Mucosa of descending colon (tissue), 3 donors: ENCODE measurements around the gene PGP. TPM values are rescaled to one million over a fixed set of nuclear protein-coding genes. Genes with fewer than 3 reads are reported as not detected.

Experiments
- ATAC-seq: fragments of 200-7000 bp; cut with Tn5 transposase; one replicate; pipeline ENCODE4 v1.9.1; 2020; ENCODE audit warnings: mild to moderate bottlenecking, moderate library complexity
- DNase-seq, 3 donors: peaks; one replicate each; pipeline ENCODE4 v3.0.0-alpha.2; 2020
- H3K36me3 ChIP-seq: fragments of 200-600 bp; one replicate; pipeline ENCODE4 v1.8.0; 2021; ENCODE audit warnings: low read depth, mild to moderate bottlenecking
- H3K4me1 ChIP-seq: fragments of 200-600 bp; one replicate; pipeline ENCODE4 v1.8.0; 2021; ENCODE audit warnings: low read depth, mild to moderate bottlenecking
- H3K4me3 ChIP-seq: fragments of 200-600 bp; one replicate; pipeline ENCODE4 v1.8.0; 2021; ENCODE audit warnings: mild to moderate bottlenecking
- H3K9me3 ChIP-seq: fragments of 200-600 bp; one replicate; pipeline ENCODE4 v1.8.0; 2021; ENCODE audit warnings: mild to moderate bottlenecking
- CTCF ChIP-seq: fragments of 200-600 bp; IDR thresholded peaks from one replicate; pipeline ENCODE4 v1.8.0; 2022; ENCODE audit warnings: antibody characterized with exemption, mild to moderate bottlenecking
- intact Hi-C, 2 donors: fragments of 100-400 bp; cut with DNase I in 1 of 2; cut with micrococcal nuclease in 1 of 2; formaldehyde crosslinking; loops; one replicate each; pipeline versions ENCODE4 v1.11.0 to v1.11.1; 2022; cut with DNase I, micrococcal nuclease
- total RNA-seq, 3 donors: library from RNA; stranded (reverse); fragmentation: NEBNext Ultra II Directional in 2 of 3; extraction: Animal tissue kit (Norgen Biotek cat#: 25700) in 2 of 3; gene quantifications; one replicate each; pipeline versions ENCODE4 v1.2.1 to v1.2.4, GENCODE V29; 2021 to 2023
- donor health status: DM: no; HTN: no; CAD: no; lungs with moderate emphysema.
- donor health status: DM: no; HTN: no; CAD: no.
- donor health status: DM: no; HTN: yes; CAD: no.

The PGP gene
- total RNA-seq, 3 donors from 2014 or later = 15.5 to 19.7 (median 17.6) TPM

GRCh38 chr16:2186505-2186904 is 28.1 kb downstream of the PGP start:
- Histone ChIP-seq H3K4me1 (no peaks in the 10 kb centered on the region), H3K4me3 (no peak overlapping the region), H3K36me3 (no peaks in the 10 kb centered on the region), H3K9me3 (no peaks in the 10 kb centered on the region)
- intact Hi-C loops = no loop called here
- no peak for TF ChIP-seq CTCF
- ATAC-seq (no peak), DNase-seq (no peak)

GRCh38 chr16:2186064-2186463 is 28.6 kb downstream of the PGP start:
- DNase-seq = no peak
- intact Hi-C loops = no loop called here
- no peaks in the 10 kb centered on the region for H3K4me1 ChIP-seq
- ATAC-seq = no peak
- TF ChIP-seq CTCF = no peak
- no peak overlapping the region for H3K4me3 ChIP-seq
- H3K36me3 ChIP-seq = no peaks in the 10 kb centered on the region
- no peaks in the 10 kb centered on the region for H3K9me3 ChIP-seq

- Histone ChIP-seq H3K9me3 (no peaks in the 10 kb centered on the region), H3K36me3 (no peaks in the 10 kb centered on the region), H3K4me3 (no peak overlapping the region), H3K4me1 (no peaks in the 10 kb centered on the region)
- intact Hi-C loops = no loop called here
- ATAC-seq (peak; percentile 6), DNase-seq (no peak)
- TF ChIP-seq CTCF = no peak
Observed at GRCh38 chr16:2184962-2185361, 29.7 kb downstream of the PGP start.

- Histone ChIP-seq H3K9me3 (no peaks in the 10 kb centered on the region), H3K36me3 (no peaks in the 10 kb centered on the region), H3K4me3 (no peak overlapping the region), H3K4me1 (no peaks in the 10 kb centered on the region)
- no peak for TF ChIP-seq CTCF
- DNase-seq = no peak
- ATAC-seq = no peak
- intact Hi-C loops = no loop called here
Observed at GRCh38 chr16:2184346-2184745, 30.3 kb downstream of the PGP start.

GRCh38 chr16:2183671-2184070 is 31.0 kb downstream of the PGP start:
- TF ChIP-seq CTCF = no peak
- Histone ChIP-seq H3K4me1 (no peaks in the 10 kb centered on the region), H3K9me3 (no peaks in the 10 kb centered on the region), H3K4me3 (no peak overlapping the region), H3K36me3 (no peaks in the 10 kb centered on the region)
- DNase-seq (no peak), ATAC-seq (no peak)
- intact Hi-C loops = no loop called here

- TF ChIP-seq CTCF = no peak
- intact Hi-C loops = no loop called here
Observed at GRCh38 chr16:2181952-2182351, 32.7 kb downstream of the PGP start.

More at GRCh38 chr16:2181952-2182351, 32.7 kb downstream of the PGP start:
- Histone ChIP-seq H3K4me3 (no peak overlapping the region), H3K9me3 (no peaks in the 10 kb centered on the region), H3K4me1 (no peaks in the 10 kb centered on the region), H3K36me3 (no peaks in the 10 kb centered on the region)
- DNase-seq = no peak
- no peak for ATAC-seq
